Lung (tissue), 12 donors: ENCODE measurements around the gene ADAP1. TPM values are rescaled to one million over a fixed set of nuclear protein-coding genes. Genes with fewer than 3 reads are reported as not detected.

ENCODE experiments used
- ATAC-seq: fragments of 200-7000 bp; cut with Tn5 transposase; one replicate; pipeline ENCODE4 v1.9.1; 2020; ENCODE audit warnings: moderate number of reproducible peaks; ENCODE audit not compliant: insufficient read depth, low FRiP score
- DNase-seq, 3 donors: peaks; one replicate each; pipeline ENCODE4 v3.0.0-alpha.2; 2013 to 2017
- H3K27ac ChIP-seq, 2 donors: one replicate each; pipeline ENCODE4 v1.5.1; 2013; ENCODE audit warnings: mild to moderate bottlenecking in 2 of 2, moderate library complexity in 2 of 2, control low read depth in 1 of 2, inconsistent platforms in 1 of 2, low read depth in 1 of 2, low read length in 1 of 2
- H3K27me3 ChIP-seq, 3 donors: one replicate each; pipeline ENCODE4 v1.5.1; 2013; ENCODE audit warnings: low read length in 2 of 3; ENCODE audit not compliant: control insufficient read depth in 3 of 3, insufficient read depth in 3 of 3
- H3K36me3 ChIP-seq, 4 donors: one replicate each; pipeline ENCODE4 v1.5.1; 2013; ENCODE audit warnings: low read length in 4 of 4, mild to moderate bottlenecking in 1 of 4, moderate library complexity in 1 of 4; ENCODE audit not compliant: control insufficient read depth in 4 of 4, insufficient read depth in 4 of 4
- H3K4me1 ChIP-seq, 5 donors: one replicate each; pipeline ENCODE4 v1.5.1; 2013; ENCODE audit warnings: low read length in 5 of 5, mild to moderate bottlenecking in 2 of 5, moderate library complexity in 1 of 5; ENCODE audit not compliant: control insufficient read depth in 5 of 5, insufficient read depth in 5 of 5
- H3K4me3 ChIP-seq: one replicate; pipeline ENCODE4 v1.5.1; 2013; ENCODE audit warnings: mild to moderate bottlenecking, control low read depth, moderate library complexity
- H3K9ac ChIP-seq, 2 donors: one replicate each; pipeline ENCODE4 v1.5.1; 2013; ENCODE audit warnings: low read length in 2 of 2, control low read depth in 1 of 2; ENCODE audit not compliant: insufficient read depth in 1 of 2
- H3K9me3 ChIP-seq, 4 donors: one replicate each; pipeline ENCODE4 v1.5.1; 2013; ENCODE audit warnings: low read length in 3 of 4, mild to moderate bottlenecking in 1 of 4, moderate library complexity in 1 of 4; ENCODE audit not compliant: control insufficient read depth in 4 of 4, insufficient read depth in 3 of 4
- WGBS, 2 donors: extraction: QIAGEN DNeasy Blood & Tissue Kit; methylation state at CpG; one replicate each; pipeline ENCODE4 v1.1.7; 2013; 5-methylcytosine and 5-hydroxymethylcytosine counted together
- polyA plus RNA-seq, 2 donors: library from polyadenylated mRNA; stranded (reverse); fragments of 200-250 nt; gene quantifications; one replicate each; pipeline ENCODE4 v1.2.1, GENCODE V29; 2013
- total RNA-seq, 2 donors: library from RNA; depleted of rRNA in 1 of 2; stranded (reverse); fragments of >200 nt in 1 of 2; gene quantifications; one replicate each; pipeline ENCODE4 v1.2.1, GENCODE V29; 2014 to 2021
- TF ChIP-seq, protein P1 (sequence below): IDR thresholded peaks from 2 replicates; pipeline ENCODE4 v1.5.1; 2012; ENCODE audit warnings: mild to moderate bottlenecking; ENCODE audit errors: control extremely low read depth, extremely low read depth
- donor health status: control.
- donor health status: control.
- donor health status: Bipolar disorder and iron deficiency.
- donor health status: healthy.
- donor health status: DM: yes; HTN: yes; CAD: no.

Gene ADAP1
- total and polyA plus RNA-seq, 4 donors = 11.5 to 39.0 (median 32.6) TPM

GRCh38 chr7:853366-854117 is 100.9 kb downstream of the ADAP1 start:
- TF ChIP-seq, protein P1, sequence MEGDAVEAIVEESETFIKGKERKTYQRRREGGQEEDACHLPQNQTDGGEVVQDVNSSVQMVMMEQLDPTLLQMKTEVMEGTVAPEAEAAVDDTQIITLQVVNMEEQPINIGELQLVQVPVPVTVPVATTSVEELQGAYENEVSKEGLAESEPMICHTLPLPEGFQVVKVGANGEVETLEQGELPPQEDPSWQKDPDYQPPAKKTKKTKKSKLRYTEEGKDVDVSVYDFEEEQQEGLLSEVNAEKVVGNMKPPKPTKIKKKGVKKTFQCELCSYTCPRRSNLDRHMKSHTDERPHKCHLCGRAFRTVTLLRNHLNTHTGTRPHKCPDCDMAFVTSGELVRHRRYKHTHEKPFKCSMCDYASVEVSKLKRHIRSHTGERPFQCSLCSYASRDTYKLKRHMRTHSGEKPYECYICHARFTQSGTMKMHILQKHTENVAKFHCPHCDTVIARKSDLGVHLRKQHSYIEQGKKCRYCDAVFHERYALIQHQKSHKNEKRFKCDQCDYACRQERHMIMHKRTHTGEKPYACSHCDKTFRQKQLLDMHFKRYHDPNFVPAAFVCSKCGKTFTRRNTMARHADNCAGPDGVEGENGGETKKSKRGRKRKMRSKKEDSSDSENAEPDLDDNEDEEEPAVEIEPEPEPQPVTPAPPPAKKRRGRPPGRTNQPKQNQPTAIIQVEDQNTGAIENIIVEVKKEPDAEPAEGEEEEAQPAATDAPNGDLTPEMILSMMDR = no peak
- ATAC-seq = no peak
- WGBS, 2 donors = 91% methylated on average over 33 of the region's 33 CpGs
- Histone ChIP-seq H3K9me3 (no peaks in the 10 kb centered on the region), H3K27me3 (no peaks in the 10 kb centered on the region), H3K4me1 (no peaks in the 10 kb centered on the region), H3K4me3 (no peak overlapping the region), H3K27ac (no peak overlapping the region), H3K36me3 (peaks cover 33 to 56% (median 37%) of the 10 kb centered on the region in 4 donors), H3K9ac (no peak overlapping the region)
- DNase-seq = no peak

- Histone ChIP-seq H3K9ac (no peak overlapping the region), H3K4me1 (no peaks in the 10 kb centered on the region), H3K27me3 (no peaks in the 10 kb centered on the region), H3K27ac (no peak overlapping the region), H3K4me3 (no peak overlapping the region), H3K36me3 (peaks cover 28 to 39% (median 31%) of the 10 kb centered on the region in 4 donors), H3K9me3 (no peaks in the 10 kb centered on the region)
- 91 to 92% methylated on average over 14 of the region's 14 CpGs for WGBS, 2 donors
- DNase-seq (no peak), ATAC-seq (no peak)
- TF ChIP-seq, protein P1 = no peak
These were observed 103.3 kb downstream of the ADAP1 start for GRCh38 chr7:851204-851603.

GRCh38 chr7:849781-850180 is 104.7 kb downstream of the ADAP1 start:
- Histone ChIP-seq H3K9me3 (no peaks in the 10 kb centered on the region), H3K9ac (no peak overlapping the region), H3K4me3 (no peak overlapping the region), H3K27me3 (no peaks in the 10 kb centered on the region), H3K27ac (no peak overlapping the region), H3K4me1 (no peaks in the 10 kb centered on the region), H3K36me3 (peaks cover 24 to 40% (median 33%) of the 10 kb centered on the region in 4 donors)
- DNase-seq = no peak
- TF ChIP-seq, protein P1 = no peak
- WGBS, 2 donors = 94 to 96% methylated on average over 19 of the region's 19 CpGs
- ATAC-seq = no peak
